Measurements from ENCODE around the gene EXOC4. TPM values are rescaled to one million over a fixed set of nuclear protein-coding genes. Genes with fewer than 3 reads are reported as not detected.
A peak's percentile ranks its signal among the peaks of the same experiment; 100 is the strongest.

EXOC4 gene
- total RNA-seq, 1 experiment from 2014 or later: 91.9 TPM

DNA sequence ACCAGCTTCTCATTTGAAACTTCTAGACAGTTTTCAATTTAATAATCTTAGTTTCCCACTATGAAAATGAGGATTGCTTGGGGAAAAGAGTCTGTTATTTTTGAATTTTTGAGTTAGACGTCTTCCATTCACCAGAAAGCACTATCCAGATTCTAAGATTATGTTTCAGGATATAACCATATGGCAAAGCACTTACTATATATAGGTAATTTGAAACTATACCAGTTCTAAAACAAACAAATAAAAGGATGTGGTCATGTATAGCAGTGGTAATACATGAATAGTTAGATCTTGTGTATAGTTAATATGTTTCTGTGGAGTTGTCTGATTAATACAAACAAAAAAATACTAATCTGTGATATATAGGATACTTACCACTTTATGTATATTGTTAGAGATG lies 320.0 kb downstream of the EXOC4 start:
- no peaks in the 10 kb centered on the region for H3K27me3 Mint-ChIP-seq (ENCODE audit: unreplicated experiment)
- no peak overlapping the region for H3K4me3 Mint-ChIP-seq (ENCODE audit: low read depth, unreplicated experiment)
- H3K9me3 Mint-ChIP-seq (ENCODE audit: low read depth, unreplicated experiment): no peaks in the 10 kb centered on the region
- DNase-seq: no peak
- H3K4me1 Mint-ChIP-seq (ENCODE audit: low read depth, unreplicated experiment): peaks cover 38% of the 10 kb centered on the region
- no TSS peak for BruUV-seq (replicated peaks)
- no peaks in the 10 kb centered on the region for H3K36me3 Mint-ChIP-seq (ENCODE audit: insufficient read depth, unreplicated experiment)
- intact Hi-C loops (cut with micrococcal nuclease; ENCODE audit: unreplicated experiment): loop anchor here (2.0 to 5.0 kb wide), 2 partner anchors 174 to 280 kb away; no protein-coding TSS in a partner anchor
- CTCF ChIA-PET: interaction anchor here (0.5 to 0.7 kb wide), 2 partner anchors 31 to 166 kb away, joined by 3 to 4 read pairs; no protein-coding TSS in a partner anchor
- TF ChIP-seq, protein P1, sequence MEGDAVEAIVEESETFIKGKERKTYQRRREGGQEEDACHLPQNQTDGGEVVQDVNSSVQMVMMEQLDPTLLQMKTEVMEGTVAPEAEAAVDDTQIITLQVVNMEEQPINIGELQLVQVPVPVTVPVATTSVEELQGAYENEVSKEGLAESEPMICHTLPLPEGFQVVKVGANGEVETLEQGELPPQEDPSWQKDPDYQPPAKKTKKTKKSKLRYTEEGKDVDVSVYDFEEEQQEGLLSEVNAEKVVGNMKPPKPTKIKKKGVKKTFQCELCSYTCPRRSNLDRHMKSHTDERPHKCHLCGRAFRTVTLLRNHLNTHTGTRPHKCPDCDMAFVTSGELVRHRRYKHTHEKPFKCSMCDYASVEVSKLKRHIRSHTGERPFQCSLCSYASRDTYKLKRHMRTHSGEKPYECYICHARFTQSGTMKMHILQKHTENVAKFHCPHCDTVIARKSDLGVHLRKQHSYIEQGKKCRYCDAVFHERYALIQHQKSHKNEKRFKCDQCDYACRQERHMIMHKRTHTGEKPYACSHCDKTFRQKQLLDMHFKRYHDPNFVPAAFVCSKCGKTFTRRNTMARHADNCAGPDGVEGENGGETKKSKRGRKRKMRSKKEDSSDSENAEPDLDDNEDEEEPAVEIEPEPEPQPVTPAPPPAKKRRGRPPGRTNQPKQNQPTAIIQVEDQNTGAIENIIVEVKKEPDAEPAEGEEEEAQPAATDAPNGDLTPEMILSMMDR (IDR thresholded peaks at IDR 0.05; ENCODE audit: unreplicated experiment): no peak
- H3K27ac Mint-ChIP-seq (ENCODE audit: unreplicated experiment): peak overlapping the region; percentile 82

DNA sequence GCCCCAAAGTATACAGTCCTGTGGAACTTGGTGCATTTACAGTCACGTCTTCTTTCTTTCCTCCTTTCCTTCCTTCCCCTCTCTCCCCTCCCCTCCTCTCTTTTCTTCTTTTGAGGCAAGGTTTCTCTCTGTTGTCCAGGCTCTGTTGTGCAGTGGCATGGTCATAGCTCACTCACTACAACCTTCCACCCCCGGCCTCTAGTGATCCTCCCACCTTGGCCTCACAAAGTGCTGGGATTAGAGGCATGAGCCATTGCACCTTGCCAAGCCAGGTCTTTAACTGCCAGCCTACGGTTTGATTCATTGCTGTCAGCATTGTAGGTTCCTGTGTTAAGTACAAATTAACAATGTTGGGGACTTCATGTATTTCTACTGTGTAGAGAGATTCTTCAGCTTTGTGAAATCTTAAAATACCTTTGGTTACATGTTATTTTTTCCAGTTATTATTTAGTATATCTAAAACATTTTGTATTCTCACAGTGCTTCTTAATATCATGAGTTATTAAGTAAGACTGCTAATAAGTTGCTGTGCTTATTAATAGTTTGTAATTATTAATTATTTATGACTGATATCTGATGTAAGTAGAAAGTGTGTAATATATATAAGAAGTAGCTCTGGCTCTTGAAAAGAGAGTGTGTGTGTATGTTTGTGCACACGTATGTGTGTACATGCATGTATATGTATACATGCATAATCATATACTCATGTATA lies 320.8 kb downstream of the EXOC4 start:
- no peak overlapping the region for H3K4me3 Mint-ChIP-seq (ENCODE audit: low read depth, unreplicated experiment)
- TF ChIP-seq, protein P1 (IDR thresholded peaks at IDR 0.05; ENCODE audit: unreplicated experiment): no peak
- intact Hi-C loops (cut with micrococcal nuclease; ENCODE audit: unreplicated experiment): loop anchor here (2.0 to 5.0 kb wide), 2 partner anchors 174 to 279 kb away; no protein-coding TSS in a partner anchor
- CTCF ChIA-PET: interaction anchor here (0.5 kb wide), 1 partner anchor 31 kb away, joined by 4 read pairs; no protein-coding TSS in a partner anchor
- no peak for DNase-seq
- peak overlapping the region; percentile 82 for H3K27ac Mint-ChIP-seq (ENCODE audit: unreplicated experiment)
- H3K9me3 Mint-ChIP-seq (ENCODE audit: low read depth, unreplicated experiment): no peaks in the 10 kb centered on the region
- no peaks in the 10 kb centered on the region for H3K27me3 Mint-ChIP-seq (ENCODE audit: unreplicated experiment)
- no TSS peak for BruUV-seq (replicated peaks)
- H3K36me3 Mint-ChIP-seq (ENCODE audit: insufficient read depth, unreplicated experiment): no peaks in the 10 kb centered on the region
- H3K4me1 Mint-ChIP-seq (ENCODE audit: low read depth, unreplicated experiment): peaks cover 38% of the 10 kb centered on the region

DNA sequence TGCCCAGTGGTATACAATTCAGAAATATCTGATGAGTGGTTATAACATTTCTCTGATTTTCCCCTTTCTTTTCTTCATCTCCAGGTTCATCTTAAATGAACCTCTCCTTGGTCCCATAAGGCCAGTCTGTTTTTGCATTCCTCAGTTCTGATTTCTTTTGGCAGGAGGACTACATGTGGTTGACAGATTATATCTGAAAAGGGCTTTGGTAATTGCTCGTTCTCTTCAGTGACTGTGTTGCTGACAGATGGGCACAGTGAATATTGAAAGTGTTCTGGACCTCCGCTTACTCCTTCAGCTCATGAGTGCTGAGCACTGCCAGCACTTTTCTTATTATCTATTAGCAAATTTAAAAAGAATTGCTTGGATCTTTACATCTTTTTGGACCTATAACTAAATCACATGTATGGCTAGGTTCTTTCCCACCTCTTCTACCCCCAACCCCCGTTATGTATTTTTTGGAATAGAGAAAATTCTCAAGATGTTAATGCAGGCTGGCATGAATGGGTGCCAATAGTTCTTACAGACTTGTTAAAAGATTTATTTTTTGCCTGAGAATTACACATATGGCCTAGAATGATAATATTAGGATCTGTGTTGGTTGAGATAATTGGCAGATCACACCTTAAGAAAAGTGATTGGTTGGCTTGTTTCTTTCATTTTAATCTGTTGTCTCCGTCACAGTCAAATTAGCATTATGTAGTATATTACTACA lies 323.0 kb downstream of the EXOC4 start:
- no peaks in the 10 kb centered on the region for H3K36me3 Mint-ChIP-seq (ENCODE audit: insufficient read depth, unreplicated experiment)
- H3K4me1 Mint-ChIP-seq (ENCODE audit: low read depth, unreplicated experiment): peaks cover 22% of the 10 kb centered on the region
- CTCF ChIA-PET: no interaction called here
- TF ChIP-seq, protein P1 (IDR thresholded peaks at IDR 0.05; ENCODE audit: unreplicated experiment): no peak
- no peaks in the 10 kb centered on the region for H3K27me3 Mint-ChIP-seq (ENCODE audit: unreplicated experiment)
- H3K27ac Mint-ChIP-seq (ENCODE audit: unreplicated experiment): no peak overlapping the region
- intact Hi-C loops (cut with micrococcal nuclease; ENCODE audit: unreplicated experiment): no loop called here
- no TSS peak for BruUV-seq (replicated peaks)
- H3K9me3 Mint-ChIP-seq (ENCODE audit: low read depth, unreplicated experiment): no peaks in the 10 kb centered on the region
- no peak for DNase-seq
- H3K4me3 Mint-ChIP-seq (ENCODE audit: low read depth, unreplicated experiment): no peak overlapping the region

DNA sequence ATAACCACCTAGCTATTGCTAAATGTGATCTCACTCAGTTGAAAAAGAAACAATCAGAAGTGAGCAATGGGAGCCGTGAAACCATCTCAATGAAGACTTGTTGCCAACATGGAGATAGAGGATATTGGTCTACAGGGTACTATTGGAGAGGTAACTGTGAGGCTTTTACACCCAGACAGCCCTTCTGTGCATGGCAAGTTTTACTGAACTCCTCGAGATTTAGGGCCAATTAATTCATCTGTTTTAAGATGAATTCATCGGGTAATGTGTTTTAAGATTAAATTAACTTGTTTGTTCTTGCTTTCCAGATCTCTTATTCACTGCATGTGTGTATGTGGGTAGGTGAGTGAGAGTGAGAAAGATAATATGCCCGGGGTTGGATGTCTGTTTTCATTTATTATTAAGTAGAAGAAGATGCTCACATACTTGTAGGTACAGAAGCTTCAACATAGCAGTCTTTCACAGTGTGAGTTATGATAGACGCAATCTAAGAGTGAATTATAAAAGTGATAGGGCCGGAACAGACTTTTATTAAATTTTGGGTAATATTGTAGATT lies 323.8 kb downstream of the EXOC4 start:
- DNase-seq: no peak
- Mint-ChIP-seq H3K27me3 (ENCODE audit: unreplicated experiment) (no peaks in the 10 kb centered on the region), H3K4me3 (ENCODE audit: low read depth, unreplicated experiment) (no peak overlapping the region), H3K36me3 (ENCODE audit: insufficient read depth, unreplicated experiment) (no peaks in the 10 kb centered on the region), H3K4me1 (ENCODE audit: low read depth, unreplicated experiment) (peaks cover 18% of the 10 kb centered on the region), H3K9me3 (ENCODE audit: low read depth, unreplicated experiment) (no peaks in the 10 kb centered on the region), H3K27ac (ENCODE audit: unreplicated experiment) (no peak overlapping the region)
- TF ChIP-seq, protein P1 (IDR thresholded peaks at IDR 0.05; ENCODE audit: unreplicated experiment): no peak
- intact Hi-C loops (cut with micrococcal nuclease; ENCODE audit: unreplicated experiment): no loop called here
- no TSS peak for BruUV-seq (replicated peaks)
- CTCF ChIA-PET: no interaction called here

Measured in Calu3 (cell line).